DND-41 (cell line): ENCODE measurements around the gene SLC37A4.

Experiments used
- ATAC-seq: fragments of 200-7000 bp; cut with Tn5 transposase; 3 replicates; pipeline ENCODE4 v1.9.1; 2021; ENCODE audit warnings: low read depth; ENCODE audit not compliant: insufficient read depth
- DNase-seq: peaks from one replicate; pipeline ENCODE4 v3.0.0-alpha.2; 2020
- H2AFZ ChIP-seq: 2 replicates; pipeline ENCODE4 v1.6.0; 2012; ENCODE audit warnings: low read depth, low read length
- H3K27ac ChIP-seq: 2 replicates; pipeline ENCODE4 v1.5.1; 2012; ENCODE audit warnings: low read length, inconsistent platforms
- H3K27me3 ChIP-seq: fragments of 200-600 bp; sonication (generic); 2 replicates; pipeline ENCODE4 v1.6.0; 2012; ENCODE audit warnings: low read length, mild to moderate bottlenecking, inconsistent platforms; ENCODE audit not compliant: insufficient read depth, poor library complexity
- H3K36me3 ChIP-seq: 2 replicates; pipeline ENCODE4 v1.5.1; 2012; ENCODE audit warnings: low read length, inconsistent platforms; ENCODE audit not compliant: insufficient read depth
- H3K4me1 ChIP-seq: 2 replicates; pipeline ENCODE4 v1.5.1; 2012; ENCODE audit warnings: mild to moderate bottlenecking, low read length; ENCODE audit not compliant: insufficient read depth
- H3K4me2 ChIP-seq: 2 replicates; pipeline ENCODE4 v1.6.0; 2012; ENCODE audit warnings: mild to moderate bottlenecking, moderate library complexity, low read length, inconsistent platforms; ENCODE audit not compliant: insufficient read depth
- H3K4me3 ChIP-seq, 2 experiments: fragments of 200-600 bp in 1 of 2; shearing (Covaris generic) in 1 of 2; 2 replicates each; pipeline ENCODE4 v1.5.1; 2012 to 2016; ENCODE audit warnings: inconsistent platforms in 2 of 2, low read length in 2 of 2, mild to moderate bottlenecking in 2 of 2, low read depth in 1 of 2, moderate library complexity in 1 of 2
- H3K79me2 ChIP-seq: 2 replicates; pipeline ENCODE4 v1.6.0; 2012; ENCODE audit warnings: low read length, inconsistent platforms; ENCODE audit not compliant: insufficient read depth
- H3K9ac ChIP-seq: 2 replicates; pipeline ENCODE4 v1.6.0; 2012; ENCODE audit warnings: low read depth, mild to moderate bottlenecking, inconsistent platforms, low read length, moderate library complexity
- H3K9me3 ChIP-seq: 2 replicates; pipeline ENCODE4 v1.5.1; 2012; ENCODE audit warnings: low read length, moderate library complexity, mild to moderate bottlenecking, inconsistent platforms; ENCODE audit not compliant: insufficient read depth, severe bottlenecking
- H4K20me1 ChIP-seq: 2 replicates; pipeline ENCODE4 v1.6.0; 2012; ENCODE audit warnings: low read length; ENCODE audit not compliant: insufficient read depth
- EZH2 ChIP-seq: IDR thresholded peaks from 3 replicates; pipeline ENCODE4 v1.6.1; 2012; ENCODE audit warnings: borderline replicate concordance, low read depth, mild to moderate bottlenecking, moderate library complexity, low read length, inconsistent platforms; ENCODE audit not compliant: severe bottlenecking
- TF ChIP-seq, protein P1 (sequence below): IDR thresholded peaks from 2 replicates; pipeline ENCODE4 v1.5.1; 2012; ENCODE audit warnings: borderline replicate concordance, low read length, moderate library complexity, mild to moderate bottlenecking; ENCODE audit not compliant: poor library complexity, severe bottlenecking; ENCODE audit errors: extremely low read depth

Gene SLC37A4

GRCh38 chr11:119000906-119001305 lies 29.8 kb downstream of the SLC37A4 start:
- no peak for DNase-seq
- Histone ChIP-seq H3K4me1 (peaks cover 42% of the 10 kb centered on the region), H3K27me3 (no peaks in the 10 kb centered on the region), H3K36me3 (peaks cover 62% of the 10 kb centered on the region), H3K27ac (no peak overlapping the region), H3K9ac (no peak overlapping the region), H3K4me3 (no peak overlapping the region), H2AFZ (no peak overlapping the region), H3K79me2 (peaks cover 63% of the 10 kb centered on the region), H4K20me1 (no peaks in the 10 kb centered on the region), H3K4me2 (no peak overlapping the region; the same call in 1 of the 2 replicates), H3K9me3 (no peaks in the 10 kb centered on the region)
- TF ChIP-seq EZH2: no peak
- TF ChIP-seq, protein P1, sequence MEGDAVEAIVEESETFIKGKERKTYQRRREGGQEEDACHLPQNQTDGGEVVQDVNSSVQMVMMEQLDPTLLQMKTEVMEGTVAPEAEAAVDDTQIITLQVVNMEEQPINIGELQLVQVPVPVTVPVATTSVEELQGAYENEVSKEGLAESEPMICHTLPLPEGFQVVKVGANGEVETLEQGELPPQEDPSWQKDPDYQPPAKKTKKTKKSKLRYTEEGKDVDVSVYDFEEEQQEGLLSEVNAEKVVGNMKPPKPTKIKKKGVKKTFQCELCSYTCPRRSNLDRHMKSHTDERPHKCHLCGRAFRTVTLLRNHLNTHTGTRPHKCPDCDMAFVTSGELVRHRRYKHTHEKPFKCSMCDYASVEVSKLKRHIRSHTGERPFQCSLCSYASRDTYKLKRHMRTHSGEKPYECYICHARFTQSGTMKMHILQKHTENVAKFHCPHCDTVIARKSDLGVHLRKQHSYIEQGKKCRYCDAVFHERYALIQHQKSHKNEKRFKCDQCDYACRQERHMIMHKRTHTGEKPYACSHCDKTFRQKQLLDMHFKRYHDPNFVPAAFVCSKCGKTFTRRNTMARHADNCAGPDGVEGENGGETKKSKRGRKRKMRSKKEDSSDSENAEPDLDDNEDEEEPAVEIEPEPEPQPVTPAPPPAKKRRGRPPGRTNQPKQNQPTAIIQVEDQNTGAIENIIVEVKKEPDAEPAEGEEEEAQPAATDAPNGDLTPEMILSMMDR: no peak
- no peak for ATAC-seq

DNA sequence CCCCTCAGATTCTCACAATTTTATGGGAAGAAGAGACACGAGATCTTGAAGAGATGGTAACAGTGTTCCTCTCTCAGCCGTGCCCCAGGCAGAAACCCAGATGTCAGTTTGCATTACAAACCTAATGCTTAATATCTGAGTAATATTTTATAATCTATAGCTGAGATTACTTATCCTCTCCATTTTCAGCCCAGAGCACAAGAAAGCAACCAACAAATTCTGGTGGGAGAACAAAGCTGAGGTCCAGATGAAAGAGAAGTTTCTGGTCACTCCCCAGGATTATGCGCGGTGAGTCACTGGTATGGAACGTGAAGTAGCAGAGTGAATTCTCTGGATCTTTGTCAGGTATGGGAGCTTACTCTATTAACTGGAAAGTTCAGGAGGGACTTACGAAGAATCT lies 31.9 kb downstream of the SLC37A4 start:
- H3K79me2 ChIP-seq: peaks cover 59% of the 10 kb centered on the region
- no peak for ATAC-seq
- peaks cover 43% of the 10 kb centered on the region for H3K4me1 ChIP-seq
- DNase-seq: no peak
- H3K27ac ChIP-seq: peak overlapping the region; percentile 75
- no peaks in the 10 kb centered on the region for H4K20me1 ChIP-seq
- peak overlapping the region; percentile 79 for H3K4me2 ChIP-seq
- peak overlapping the region; percentile 72 for H3K9ac ChIP-seq
- peak overlapping the region; percentile 99; the same call in 1 of the 2 replicates for H2AFZ ChIP-seq
- peak overlapping the region; percentile 53 to 86; a peak in 3 of 4 replicates for H3K4me3 ChIP-seq
- TF ChIP-seq, protein P1: no peak
- no peak for TF ChIP-seq EZH2
- no peaks in the 10 kb centered on the region for H3K27me3 ChIP-seq
- no peaks in the 10 kb centered on the region for H3K9me3 ChIP-seq
- H3K36me3 ChIP-seq: peaks cover 48% of the 10 kb centered on the region

- H4K20me1 ChIP-seq: no peaks in the 10 kb centered on the region
These were observed 32.3 kb downstream of the SLC37A4 start for GRCh38 chr11:118998388-118998717.

More at GRCh38 chr11:118998388-118998717, 32.3 kb downstream of the SLC37A4 start:
- Histone ChIP-seq H3K4me3 (peak overlapping the region; percentile 53 to 86), H3K27me3 (no peaks in the 10 kb centered on the region), H3K9me3 (no peaks in the 10 kb centered on the region), H3K36me3 (peaks cover 44% of the 10 kb centered on the region), H2AFZ (peak overlapping the region; percentile 99), H3K27ac (peak overlapping the region; percentile 75), H3K4me2 (peak overlapping the region; percentile 79), H3K9ac (peak overlapping the region; percentile 72), H3K4me1 (peaks cover 43% of the 10 kb centered on the region), H3K79me2 (peaks cover 59% of the 10 kb centered on the region)
- DNase-seq: no peak
- peak; percentile 27 for ATAC-seq
- TF ChIP-seq EZH2: no peak
- TF ChIP-seq, protein P1: no peak
